ENCODE results near the gene NRM.
A peak's percentile ranks its signal among the peaks of the same experiment; 100 is the strongest.
"Not testable (repeated sequence)": the region's sequence is repeated elsewhere in the genome, so short reads cannot be mapped to it uniquely, and the experiment has no call there.

The NRM gene

GRCh38 chr6:30664994-30665767 is 25.6 kb downstream of the NRM start:
- no peak for DNase-seq

GRCh38 chr6:30657922-30658321 is 32.9 kb downstream of the NRM start:
- not testable (repeated sequence) for DNase-seq

- DNase-seq: no peak
Observed at GRCh38 chr6:30657454-30657853, 33.3 kb downstream of the NRM start.

GRCh38 chr6:30656513-30656912 is 34.3 kb downstream of the NRM start:
- no peak for DNase-seq

GRCh38 chr6:30655743-30656094 is 35.1 kb downstream of the NRM start:
- DNase-seq: no peak

GRCh38 chr6:30654798-30655742 is 35.7 kb downstream of the NRM start:
- DNase-seq: no peak

- DNase-seq: no peak
Observed at GRCh38 chr6:30651143-30651542, 39.6 kb downstream of the NRM start.

GRCh38 chr6:30647242-30648116 is 43.3 kb downstream of the NRM start:
- DNase-seq: peak; percentile 80

- DNase-seq: peak; percentile 94
Observed at GRCh38 chr6:30646450-30647241, 44.1 kb downstream of the NRM start, which contains the start of gene C6orf136. Gene C6orf136 (plus strand): TSS chr6:30647133. CDS start chr6:30647232, 99 bp downstream.

- DNase-seq: no peak
Observed at GRCh38 chr6:30645989-30646388, 44.8 kb downstream of the NRM start.

- no peak for DNase-seq
Observed at GRCh38 chr6:30644769-30645168, 46.0 kb downstream of the NRM start.

- no peak for DNase-seq
Observed at GRCh38 chr6:30643656-30644055, 47.1 kb downstream of the NRM start.

- no peak for DNase-seq
Observed at GRCh38 chr6:30641048-30641447, 49.7 kb downstream of the NRM start.

GRCh38 chr6:30640481-30640880 is 50.3 kb downstream of the NRM start:
- no peak for DNase-seq

Data from stimulated activated CD4-positive, alpha-beta T cell treated with anti-CD3 and anti-CD28 coated beads, Interleukin-1b, Interleukin-23, amount 100 ng/mL, for 48 hours (primary cell).